Fibroblast of lung (primary cell): ENCODE data around the gene TXNDC5.

Experiments used
- EZH2 ChIP-seq: IDR thresholded peaks from 2 replicates; pipeline ENCODE4 v1.5.1; 2012; ENCODE audit warnings: low read length, control low read depth, mild to moderate bottlenecking; ENCODE audit errors: missing control alignments
- TF ChIP-seq, protein P1 (sequence below), 2 donors: IDR thresholded peaks in 1 of 2; conservative IDR thresholded peaks in 1 of 2; 1 replicate in 1 of 2; 2 replicates in 1 of 2; pipeline ENCODE4 v1.5.1; 2011 to 2012; ENCODE audit warnings: low read length in 2 of 2, control low read depth in 1 of 2, inconsistent platforms in 1 of 2, low read depth in 1 of 2, mild to moderate bottlenecking in 1 of 2

- TF ChIP-seq, protein P1, sequence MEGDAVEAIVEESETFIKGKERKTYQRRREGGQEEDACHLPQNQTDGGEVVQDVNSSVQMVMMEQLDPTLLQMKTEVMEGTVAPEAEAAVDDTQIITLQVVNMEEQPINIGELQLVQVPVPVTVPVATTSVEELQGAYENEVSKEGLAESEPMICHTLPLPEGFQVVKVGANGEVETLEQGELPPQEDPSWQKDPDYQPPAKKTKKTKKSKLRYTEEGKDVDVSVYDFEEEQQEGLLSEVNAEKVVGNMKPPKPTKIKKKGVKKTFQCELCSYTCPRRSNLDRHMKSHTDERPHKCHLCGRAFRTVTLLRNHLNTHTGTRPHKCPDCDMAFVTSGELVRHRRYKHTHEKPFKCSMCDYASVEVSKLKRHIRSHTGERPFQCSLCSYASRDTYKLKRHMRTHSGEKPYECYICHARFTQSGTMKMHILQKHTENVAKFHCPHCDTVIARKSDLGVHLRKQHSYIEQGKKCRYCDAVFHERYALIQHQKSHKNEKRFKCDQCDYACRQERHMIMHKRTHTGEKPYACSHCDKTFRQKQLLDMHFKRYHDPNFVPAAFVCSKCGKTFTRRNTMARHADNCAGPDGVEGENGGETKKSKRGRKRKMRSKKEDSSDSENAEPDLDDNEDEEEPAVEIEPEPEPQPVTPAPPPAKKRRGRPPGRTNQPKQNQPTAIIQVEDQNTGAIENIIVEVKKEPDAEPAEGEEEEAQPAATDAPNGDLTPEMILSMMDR (conservative IDR thresholded peaks at IDR 0.05 in 1 of 2, IDR thresholded peaks at IDR 0.05 in 1 of 2; ENCODE audit: low read depth in 1 of 2, low read length in 2 of 2), result no peak
- no peak for TF ChIP-seq EZH2
Observed at GRCh38 chr6:7953753-7954152, 43.2 kb upstream of the TXNDC5 start.
